NCI-H2107 treated with DMSO at 0.1 percent for 48 hours (cell line): Measurements from ENCODE around the gene HAGH.
A peak's percentile ranks its signal among the peaks of the same experiment; 100 is the strongest.
"Not testable (repeated sequence)": the region's sequence is repeated elsewhere in the genome, so short reads cannot be mapped to it uniquely, and the experiment has no call there.

Source experiments
- DNase-seq: peaks from one replicate; lab custom pipeline; 2025; ENCODE audit not compliant: unreplicated experiment; lab: John Stamatoyannopoulos, UW

Gene HAGH

DNA sequence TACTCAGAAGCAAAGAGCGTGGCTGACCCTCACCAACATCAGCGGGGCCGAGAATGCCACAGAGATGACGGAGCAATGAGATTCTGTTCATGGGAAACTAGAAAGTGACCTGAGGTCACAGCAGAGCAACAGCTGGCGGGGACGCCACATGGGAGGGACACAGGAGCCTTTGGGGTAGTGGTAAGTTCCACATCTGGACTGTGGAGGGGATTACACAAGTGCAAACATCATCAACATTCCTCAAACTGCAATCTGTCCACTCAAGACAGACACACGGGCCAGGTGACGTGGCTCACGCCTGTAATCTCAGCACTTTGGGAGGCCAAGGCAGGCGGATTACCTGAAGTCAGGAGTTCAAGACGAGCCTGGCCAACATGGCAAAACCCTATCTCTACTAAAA lies 11.2 kb downstream of the HAGH start:
- no peak for DNase-seq

DNA sequence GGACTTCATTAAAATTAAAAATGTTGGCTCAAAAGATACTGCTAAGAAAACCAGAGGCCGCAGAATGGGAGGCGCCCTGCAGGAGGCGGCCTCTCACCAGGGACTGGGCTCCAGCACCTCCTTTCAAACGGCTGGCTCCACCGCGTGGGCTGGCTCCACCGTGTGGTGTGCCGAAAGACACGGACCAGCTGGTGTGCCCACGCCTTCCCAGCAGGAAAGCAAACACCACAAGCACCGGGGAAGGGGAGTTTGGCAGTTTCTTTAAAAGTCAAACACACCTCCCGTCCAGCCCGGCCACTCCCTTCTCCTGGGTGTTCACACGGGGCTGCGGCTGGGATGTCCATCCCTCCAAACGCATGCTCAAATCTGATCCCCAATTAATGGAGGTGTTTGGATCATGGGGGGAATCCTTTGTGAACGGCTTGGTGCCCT lies 13.9 kb downstream of the HAGH start:
- DNase-seq: peak; percentile 43

DNA sequence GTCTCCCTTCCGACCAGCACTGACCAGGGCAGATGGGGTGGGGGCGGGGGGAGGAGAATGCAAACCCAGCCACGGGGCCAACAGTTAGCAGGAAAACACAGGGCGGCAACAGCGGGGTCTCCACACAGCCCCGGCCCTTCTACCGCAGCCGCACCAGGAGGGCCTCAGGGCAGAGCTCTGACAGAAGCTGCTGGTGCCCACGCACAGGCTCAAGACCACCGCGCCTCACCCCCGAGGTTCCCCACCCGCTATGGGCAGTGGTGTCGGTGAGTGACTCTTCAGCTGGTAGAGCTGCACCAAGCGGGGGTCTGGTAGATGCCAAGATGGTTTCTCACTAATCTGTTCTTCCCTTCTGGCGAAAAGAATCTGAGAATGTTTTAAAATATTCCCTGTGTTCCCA lies 16.1 kb downstream of the HAGH start:
- DNase-seq: no peak

DNA sequence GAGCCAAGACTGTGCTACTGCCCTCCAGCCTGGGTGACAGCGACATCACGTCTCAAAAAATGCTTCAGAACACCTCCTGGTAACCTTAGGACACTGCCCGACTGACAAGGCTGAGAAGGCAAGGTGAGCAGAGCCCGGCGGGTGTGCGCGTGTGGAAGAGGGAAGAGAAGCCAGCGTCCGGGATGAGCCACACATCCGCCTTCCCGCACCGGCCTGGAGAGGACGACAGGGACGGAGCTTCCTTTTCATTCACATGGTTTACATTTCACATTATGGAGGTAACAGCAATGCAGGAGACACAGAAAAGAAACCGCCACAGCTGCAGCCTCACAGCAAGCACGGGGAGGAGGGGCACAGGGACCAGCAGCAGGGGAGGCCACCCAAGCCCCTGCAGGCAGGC lies 16.5 kb downstream of the HAGH start:
- DNase-seq: no peak

DNA sequence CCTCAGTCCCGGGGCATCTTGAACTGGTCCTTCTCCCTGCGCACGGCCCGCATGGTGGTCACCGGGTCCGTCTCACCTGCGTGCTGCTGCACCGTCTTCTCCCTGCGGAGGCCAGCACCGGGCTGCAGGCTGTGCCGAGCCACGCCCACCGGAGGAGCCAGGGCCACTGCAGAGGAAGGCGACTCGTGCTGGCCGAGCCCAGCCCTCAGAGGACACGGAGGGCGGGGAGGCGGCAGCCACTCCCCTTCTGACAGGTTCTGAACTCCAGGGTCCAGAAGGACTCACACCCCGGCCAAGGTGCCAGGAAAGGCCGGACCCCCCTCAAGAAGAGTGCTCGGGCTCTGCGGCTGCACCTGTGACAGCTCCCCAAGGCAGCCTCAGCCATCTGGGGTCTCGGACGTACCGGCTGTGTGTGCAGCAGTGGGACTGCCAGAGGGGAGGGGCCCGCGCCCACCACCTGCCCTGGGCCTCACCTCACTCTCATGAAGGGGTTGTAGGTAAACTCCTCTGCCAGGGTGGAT lies 17.3 kb downstream of the HAGH start:
- no peak for DNase-seq

DNA sequence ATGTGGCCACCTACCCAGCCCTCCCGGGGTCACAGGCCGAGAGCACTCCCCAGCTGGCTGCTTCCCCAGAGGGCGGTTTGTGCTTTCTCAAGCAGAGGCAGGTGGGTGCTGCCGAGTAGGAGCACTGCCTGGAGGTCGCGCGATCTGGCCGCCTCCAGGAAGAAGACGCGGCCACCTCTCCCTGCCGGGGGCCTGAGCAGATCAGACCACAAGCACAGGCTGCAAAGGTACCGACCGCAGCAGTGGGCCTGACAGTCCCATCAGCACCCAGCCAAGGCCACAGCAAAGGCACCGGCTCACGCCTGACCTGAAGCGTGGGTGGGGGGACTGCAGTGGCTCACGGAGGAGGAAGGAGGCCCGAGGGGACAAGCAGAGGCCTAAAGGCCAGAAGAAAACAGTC lies 17.9 kb downstream of the HAGH start:
- DNase-seq: no peak

DNA sequence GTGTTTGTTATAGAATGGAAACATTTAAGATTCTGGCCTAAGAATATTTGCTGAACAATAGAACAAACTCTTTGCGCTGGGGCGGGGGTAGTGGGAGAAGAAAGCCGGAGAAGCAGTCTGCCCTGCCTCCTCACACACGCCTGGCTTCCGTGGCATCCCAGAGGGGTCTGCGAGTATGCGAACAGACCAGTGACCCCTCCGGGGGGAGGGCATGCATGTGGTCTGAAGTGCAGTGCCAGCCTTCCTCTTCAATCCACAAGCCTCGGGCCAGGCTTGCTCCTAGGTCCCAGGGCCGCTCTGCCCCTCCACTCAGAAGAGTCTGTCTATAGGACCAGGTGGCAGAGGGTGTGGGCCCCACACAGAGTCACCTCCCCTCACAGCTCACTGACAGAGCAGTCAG lies 19.0 kb downstream of the HAGH start:
- no peak for DNase-seq

DNA sequence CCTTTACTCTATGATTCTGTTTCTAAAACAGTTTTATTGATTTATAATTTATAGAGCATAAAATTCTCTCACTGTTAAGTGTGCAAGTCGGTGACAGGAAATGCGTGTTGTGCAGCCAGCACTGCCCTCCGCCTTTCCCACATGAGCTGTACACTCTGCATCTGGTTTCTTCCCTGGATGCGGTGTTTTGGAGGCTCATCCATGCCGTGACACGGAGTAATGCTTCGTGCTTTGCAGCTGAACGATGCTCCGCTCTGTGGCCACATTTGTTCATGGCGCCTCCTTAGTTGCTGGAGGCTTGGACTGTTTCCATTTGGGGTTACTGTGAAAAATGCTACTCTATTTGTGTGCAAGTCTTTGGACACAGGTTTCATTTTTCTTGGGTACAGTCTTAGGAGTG lies 25.9 kb downstream of the HAGH start:
- DNase-seq: no peak

DNA sequence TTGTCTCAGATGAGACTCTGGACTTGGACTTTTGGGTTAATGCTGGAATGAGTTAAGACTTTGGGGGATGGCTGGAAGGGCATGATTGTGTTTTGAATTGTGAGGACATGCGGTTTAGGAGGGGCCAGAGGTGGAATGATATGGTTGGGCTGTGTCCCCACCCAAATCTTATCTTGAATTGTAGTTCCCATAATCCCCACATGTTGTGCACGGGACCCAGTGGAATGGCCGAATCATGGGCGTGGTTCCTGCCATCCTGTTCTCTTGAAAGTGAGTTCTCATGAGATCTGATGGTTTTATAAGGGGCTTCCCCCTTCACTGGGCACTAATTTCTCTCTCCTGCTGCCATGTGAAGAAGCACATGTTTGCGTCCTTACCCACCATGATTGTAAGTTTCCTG lies 27.4 kb downstream of the HAGH start:
- not testable (repeated sequence) for DNase-seq

DNA sequence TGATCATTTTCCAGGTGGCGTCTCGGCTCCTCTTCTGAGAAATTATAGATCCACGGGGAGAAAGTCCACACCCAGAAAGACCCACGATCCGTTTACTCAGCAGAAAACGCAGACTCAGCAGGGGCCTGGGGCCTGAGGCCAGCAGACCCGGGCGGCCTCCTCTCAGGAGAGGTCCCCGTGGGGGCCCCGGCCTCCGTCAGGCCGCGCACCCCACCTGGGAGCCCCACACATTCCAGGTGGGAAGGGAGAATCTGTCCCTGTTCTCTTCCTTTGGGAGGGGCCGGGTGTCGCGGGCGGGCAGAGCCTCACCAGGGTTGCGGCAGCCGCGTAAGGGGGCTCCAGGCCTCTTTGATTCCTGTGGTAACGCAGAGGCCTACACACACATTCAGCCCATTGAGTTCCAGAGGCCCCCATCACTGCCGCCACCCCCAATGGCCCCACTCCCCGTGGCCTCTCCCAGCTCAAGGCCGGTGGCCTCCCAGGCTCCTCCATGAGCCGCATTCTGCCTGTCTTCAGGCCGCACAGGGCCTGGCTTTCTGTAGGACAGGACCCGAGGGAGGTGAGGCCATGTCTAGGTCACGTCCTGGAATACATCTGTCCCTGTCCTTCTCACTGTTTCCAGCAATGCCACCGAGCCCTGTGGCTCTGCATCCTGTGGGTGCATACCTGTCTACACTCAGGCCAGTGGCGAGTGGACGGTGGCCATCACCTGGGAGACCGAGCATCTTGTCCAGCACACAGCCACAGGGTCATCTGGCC lies 31.5 kb downstream of the HAGH start:
- DNase-seq: no peak

DNA sequence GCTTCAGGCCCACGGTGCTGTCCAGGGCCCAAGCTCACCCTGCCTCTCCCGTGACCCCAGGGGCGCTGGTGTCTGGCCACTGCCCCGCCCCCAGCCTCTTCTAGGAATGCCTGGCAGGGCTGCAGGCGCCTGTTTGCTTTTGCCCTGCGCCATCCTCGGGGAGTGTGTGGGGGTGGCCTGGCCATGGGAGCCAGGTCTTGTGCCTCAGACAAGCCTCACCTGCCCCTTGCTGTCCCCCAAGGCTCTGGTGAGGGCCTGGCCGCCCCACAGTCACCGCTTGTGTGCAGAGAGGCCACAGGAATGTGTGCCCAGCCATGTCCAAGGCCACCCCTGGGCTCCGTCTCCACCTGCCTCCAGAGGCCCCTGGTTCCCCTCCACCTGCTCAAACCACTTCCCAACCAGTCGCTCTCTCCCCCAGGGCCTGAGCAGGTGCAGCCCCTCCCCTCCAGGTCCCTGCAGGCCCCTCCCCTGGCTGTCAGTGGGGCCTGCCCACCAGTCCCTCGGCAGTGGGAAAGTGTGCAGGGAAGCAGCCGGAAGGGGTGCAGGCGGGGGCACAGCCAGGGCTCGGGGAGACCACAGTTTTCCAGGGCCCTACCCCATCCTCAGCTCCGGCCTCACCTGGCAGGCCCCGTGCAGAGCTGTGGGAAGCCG lies 32.3 kb downstream of the HAGH start:
- DNase-seq: peak; percentile 58

DNA sequence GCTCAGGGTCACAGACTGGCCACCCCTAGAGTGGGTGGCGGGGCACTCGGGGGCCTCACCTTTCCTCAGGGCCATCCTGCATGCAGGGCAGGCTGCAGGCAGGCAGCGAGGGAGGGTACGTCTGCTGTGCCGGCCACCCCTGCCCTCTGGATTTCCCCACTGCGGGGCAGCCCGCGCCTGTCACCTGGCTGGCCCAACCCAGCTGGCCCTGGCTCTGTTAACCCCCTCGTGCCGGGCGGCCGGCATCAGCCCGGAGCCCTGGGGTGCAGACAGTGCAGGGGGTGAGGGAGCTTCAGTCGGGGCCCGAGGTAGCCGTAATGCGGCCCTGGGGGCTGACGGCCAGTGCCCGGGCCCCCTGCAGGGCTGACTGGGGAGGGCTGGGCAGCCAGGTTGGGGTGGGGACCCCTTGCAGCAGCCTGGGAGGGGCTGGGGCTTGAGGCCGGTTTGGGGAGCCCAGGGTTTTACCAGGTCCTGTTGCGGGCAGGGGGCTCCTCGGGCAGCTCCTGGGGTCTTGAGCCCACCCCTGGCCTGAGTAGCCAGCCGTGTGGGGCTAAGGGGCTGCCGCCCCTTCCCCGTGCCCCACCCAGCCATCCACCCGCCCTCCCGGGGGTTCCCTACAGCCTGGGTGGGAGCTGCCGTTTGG lies 32.9 kb downstream of the HAGH start, which contains the start of gene IGFALS:
Gene IGFALS (minus strand): TSS at position 128 of the 643 bp plus-strand sequence. CDS start 53 bp downstream, at position 75.
- no peak for DNase-seq

DNA sequence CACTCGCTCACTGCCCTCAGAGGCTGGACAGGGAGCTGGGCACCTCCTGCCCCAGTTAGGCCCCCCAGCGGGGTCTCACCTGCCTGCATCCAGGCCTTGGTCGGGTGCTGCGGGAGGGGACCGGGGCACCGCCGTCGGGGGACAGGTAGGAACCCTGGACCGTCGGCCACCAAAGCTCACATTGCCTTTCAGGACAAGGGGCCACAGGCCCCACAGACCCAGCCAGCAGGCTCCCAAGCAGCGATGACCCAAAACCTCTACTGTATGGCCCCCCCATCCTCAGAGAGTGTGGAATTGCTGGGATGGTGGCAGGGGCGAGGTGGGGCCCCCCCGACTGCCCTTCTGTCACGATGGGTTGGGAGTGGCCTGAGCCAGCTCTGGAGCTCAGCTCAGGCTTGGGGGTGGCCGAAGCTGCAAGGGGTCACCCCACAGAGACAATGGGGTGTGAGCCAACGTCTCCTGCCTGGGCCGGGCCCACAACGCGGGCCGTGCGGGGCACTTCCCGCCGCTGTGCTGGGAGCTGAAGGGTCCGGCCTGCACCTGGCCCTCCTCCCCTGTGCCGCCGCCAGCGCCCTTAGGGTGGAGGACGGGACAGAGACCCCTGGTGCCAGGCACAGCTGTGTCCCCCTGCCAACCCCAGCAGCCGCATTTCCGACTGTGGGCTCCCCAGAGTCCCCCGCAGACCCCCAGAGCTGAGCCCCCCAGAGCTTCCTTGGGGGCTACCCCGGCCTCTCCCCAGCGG lies 33.6 kb downstream of the HAGH start:
- DNase-seq: no peak

DNA sequence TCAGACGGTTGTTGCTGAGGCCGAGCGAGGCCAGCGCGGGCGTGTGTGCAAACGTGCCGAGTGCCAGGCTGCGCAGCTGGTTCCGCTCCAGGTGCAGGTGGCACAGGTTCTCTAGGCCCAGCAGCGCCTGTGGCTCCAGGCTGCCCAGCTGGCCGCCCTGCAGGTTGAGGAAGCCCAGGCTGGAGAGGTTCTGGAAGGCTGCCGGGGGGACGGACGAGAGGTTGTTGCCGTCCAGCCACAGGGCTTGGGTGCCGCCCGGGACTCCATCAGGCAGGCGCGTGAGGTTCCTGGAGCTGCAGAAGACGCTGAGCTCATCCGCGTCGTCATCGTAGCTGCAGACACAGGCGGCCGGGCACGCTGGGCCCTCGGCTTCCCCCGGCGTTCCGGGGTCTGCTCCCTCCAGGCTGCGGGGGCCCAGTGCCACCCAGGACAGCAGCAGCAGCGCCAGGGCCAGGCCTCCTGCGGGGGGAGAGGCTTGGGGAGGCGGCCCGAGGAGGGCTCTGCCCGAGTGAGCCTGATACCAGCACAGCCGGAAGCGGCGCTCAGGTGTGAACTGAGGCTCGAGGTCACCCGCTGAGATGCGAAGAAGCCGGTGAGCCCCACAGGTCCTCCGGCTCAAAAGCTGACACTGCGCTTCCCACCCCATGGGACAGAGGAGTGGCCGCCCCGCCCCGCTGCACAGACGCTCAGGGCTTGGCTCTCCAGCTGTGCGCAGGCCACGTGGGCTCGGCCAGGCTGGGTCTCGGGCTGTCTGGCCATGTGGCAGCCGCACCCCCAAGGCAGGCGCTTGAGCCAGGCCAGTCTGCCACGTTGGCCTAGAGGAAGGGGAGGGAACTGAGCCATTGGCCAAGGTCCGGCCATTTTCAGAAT lies 34.4 kb downstream of the HAGH start:
- no peak for DNase-seq

DNA sequence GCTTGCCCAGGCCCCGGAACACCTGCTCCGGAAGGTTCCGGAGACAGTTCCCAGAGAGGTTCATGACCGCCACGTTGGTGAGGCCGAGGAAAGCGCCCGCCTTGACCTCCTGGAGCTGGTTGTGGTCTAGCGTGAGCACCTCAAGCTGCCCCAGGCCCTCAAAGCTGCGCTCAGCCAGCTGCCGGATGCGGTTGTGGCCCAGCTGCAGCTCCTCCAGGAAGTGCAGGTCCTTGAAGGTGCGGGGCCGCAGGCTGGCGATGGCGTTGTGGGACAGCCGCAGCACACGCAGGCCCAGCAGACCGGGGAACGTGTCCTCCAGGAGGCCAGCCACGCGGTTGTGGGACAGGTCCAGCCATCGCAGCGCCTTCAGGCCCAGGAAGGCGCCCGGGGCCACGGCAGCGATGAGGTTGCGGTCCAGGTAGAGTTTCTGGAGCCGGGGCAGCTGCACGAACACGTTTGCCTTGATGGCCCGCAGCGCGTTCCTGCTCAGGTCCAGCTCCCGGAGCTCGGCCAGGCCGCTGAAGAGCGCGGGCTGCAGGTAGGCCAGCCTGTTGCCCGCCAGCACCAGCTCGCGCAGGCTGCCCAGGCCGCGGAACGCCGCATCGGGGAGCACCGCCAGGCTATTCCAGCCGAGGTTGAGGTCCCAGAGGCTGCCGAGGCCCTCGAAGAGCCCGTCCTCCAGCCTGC lies 35.2 kb downstream of the HAGH start:
- no peak for DNase-seq

DNA sequence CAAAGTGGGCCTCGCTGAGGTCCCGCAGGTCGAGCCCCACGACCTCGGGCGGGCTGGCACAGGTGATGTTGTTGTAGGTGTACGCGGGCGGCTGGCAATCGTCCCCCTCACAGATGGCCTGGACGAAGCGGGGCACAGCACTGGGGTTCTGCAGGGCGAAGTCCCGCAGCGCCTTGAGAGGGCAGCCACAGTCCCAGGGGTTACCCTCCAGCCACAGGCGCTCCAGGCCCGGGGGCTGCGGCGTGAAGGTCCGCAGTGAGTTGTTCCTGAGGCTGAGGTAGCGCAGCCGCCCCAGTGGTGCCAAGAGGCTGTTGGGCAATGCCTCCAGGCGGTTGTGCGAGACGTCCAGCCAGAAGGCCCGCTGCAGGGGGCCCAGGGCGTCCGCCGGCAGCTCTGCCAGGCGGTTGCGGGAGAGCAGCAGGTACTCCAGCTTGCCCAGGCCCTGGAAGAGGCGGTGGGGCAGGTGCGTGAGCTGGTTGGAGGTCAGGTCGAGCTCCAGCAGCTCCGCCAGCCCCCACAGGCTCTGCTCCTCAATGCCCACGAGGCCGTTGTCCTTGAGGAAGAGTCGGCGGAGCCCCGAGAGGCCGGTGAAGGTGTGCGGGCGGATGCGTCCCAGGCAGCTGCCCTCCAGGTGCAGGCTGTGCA lies 35.9 kb downstream of the HAGH start:
- no peak for DNase-seq

DNA sequence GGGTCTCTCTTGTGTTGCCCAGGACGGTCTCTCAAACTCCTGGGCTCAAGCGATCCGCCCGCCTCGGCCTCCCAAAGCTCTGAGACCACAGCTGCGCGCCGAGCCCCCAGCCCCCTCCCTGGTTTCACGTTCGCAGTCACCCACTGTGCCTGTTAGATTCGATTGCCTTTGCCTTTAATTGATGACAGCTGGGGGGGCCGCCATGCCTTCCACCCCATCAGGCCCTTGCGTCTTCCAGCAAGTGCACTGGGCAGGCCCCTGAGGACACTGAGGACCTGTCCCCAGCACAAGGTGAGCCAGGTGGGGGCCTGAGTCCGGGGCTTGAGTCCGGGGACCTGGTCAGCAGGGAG lies 36.4 kb downstream of the HAGH start:
- no peak for DNase-seq

DNA sequence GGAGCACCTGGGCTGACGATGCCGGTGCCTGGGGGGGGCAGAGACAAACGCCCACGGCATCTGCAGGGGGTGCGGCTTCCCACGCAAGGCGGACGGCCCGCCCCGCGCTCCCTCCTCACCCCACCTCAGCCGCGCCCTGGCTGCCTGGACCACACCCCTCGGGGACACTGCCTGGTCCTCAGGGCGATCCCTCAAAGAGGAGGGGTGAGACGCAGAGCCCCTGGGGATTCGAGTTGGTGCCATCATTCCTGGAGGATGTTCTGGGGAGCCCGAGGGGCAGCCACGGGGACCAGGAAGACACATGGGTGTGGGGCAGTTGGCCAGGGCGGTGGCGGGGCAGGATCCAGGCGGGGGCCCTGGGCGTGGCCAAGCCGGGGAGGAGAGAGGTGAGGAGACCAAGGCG lies 37.0 kb downstream of the HAGH start:
- DNase-seq: no peak

DNA sequence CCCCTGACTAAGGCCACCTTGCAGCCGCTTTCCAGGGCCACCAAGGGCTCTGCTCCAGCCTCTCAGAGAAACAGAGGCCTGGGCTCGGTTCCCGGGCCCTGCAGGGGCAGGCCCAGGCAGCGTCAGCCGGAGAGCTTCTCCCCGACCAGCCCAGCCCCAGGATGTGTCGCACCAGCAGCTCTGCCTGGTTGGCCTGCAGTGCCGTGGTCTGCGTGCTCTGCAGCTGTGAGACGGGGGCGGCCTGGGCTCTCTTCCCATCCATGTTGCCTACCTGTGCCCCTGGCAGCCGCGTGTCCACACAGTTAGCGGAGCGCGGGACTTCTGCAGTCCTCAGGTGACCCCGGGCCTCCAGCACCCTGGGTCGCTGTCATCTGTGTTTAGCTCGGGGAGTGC lies 37.9 kb downstream of the HAGH start:
- no peak for DNase-seq
